H1 (cell line): ENCODE measurements around the gene HHAT. TPM values are rescaled to one million over a fixed set of nuclear protein-coding genes. Genes with fewer than 3 reads are reported as not detected.

Experiments used
- CTCF ChIA-PET: fragments of 300-600 bp; sonication (Branson Sonifier 250); formaldehyde crosslinking; loops from one replicate; lab custom pipeline; 2021; ENCODE audit not compliant: partially characterized antibody; lab: Charles Lee
- POLR2A ChIA-PET: fragments of 300-600 bp; sonication (Branson Sonifier 250); formaldehyde crosslinking; loops from one replicate; lab custom pipeline; 2021; ENCODE audit warnings: inconsistent platforms; ENCODE audit not compliant: partially characterized antibody; lab: Charles Lee
- DNase-seq, 2 experiments: peaks; one replicate each; pipeline versions ENCODE4 v3.0.0 to v3.0.0-alpha.2; 2010 to 2022; ENCODE audit warnings: low spot score in 2 of 2, low read depth in 1 of 2, mixed read lengths in 1 of 2
- FAIRE-seq: peaks from 2 replicates; lab custom pipeline; 2011; peaks lifted over from hg19 to GRCh38; lab: Jason Lieb, UNC
- H2AFZ ChIP-seq: 2 replicates; pipeline ENCODE4 v1.8.1; 2012; ENCODE audit warnings: low read length, inconsistent platforms
- H2AK5ac ChIP-seq: 2 replicates; pipeline ENCODE4 v1.6.1; 2013; ENCODE audit warnings: low read depth, low read length
- H2BK120ac ChIP-seq: replicated peaks from 2 replicates; pipeline ENCODE3; 2013; ENCODE audit warnings: low read depth, low read length, inconsistent platforms
- H2BK12ac ChIP-seq: 2 replicates; pipeline ENCODE4 v1.6.1; 2013; ENCODE audit warnings: low read depth, low read length
- H2BK15ac ChIP-seq: 2 replicates; pipeline ENCODE4 v1.6.1; 2013; ENCODE audit warnings: low read length
- H2BK20ac ChIP-seq: 2 replicates; pipeline ENCODE4 v1.6.1; 2013; ENCODE audit warnings: low read length
- H2BK5ac ChIP-seq: 2 replicates; pipeline ENCODE4 v1.6.1; 2013; ENCODE audit warnings: low read depth, low read length
- H3K14ac ChIP-seq: 2 replicates; pipeline ENCODE4 v1.6.1; 2013; ENCODE audit warnings: inconsistent platforms; ENCODE audit not compliant: insufficient read length
- H3K18ac ChIP-seq: 2 replicates; pipeline ENCODE4 v1.6.1; 2013; ENCODE audit warnings: low read length; ENCODE audit errors: extremely low read depth
- H3K23ac ChIP-seq: 2 replicates; pipeline ENCODE4 v1.6.1; 2013; ENCODE audit warnings: inconsistent platforms; ENCODE audit not compliant: insufficient read length
- H3K23me2 ChIP-seq: 2 replicates; pipeline ENCODE4 v1.6.1; 2013; ENCODE audit warnings: low read depth, low read length
- H3K27ac ChIP-seq: 2 replicates; pipeline ENCODE4 v1.6.1; 2011; ENCODE audit warnings: low read depth, low read length, inconsistent platforms
- H3K27me3 ChIP-seq, 4 experiments: replicated peaks in 1 of 4; 1 replicate in 1 of 4; 2 replicates in 3 of 4; pipeline versions ENCODE4 v1.6.1 to v1.8.1; 2011 to 2013; ENCODE audit warnings: low read length in 3 of 4, mild to moderate bottlenecking in 3 of 4, inconsistent platforms in 2 of 4, mixed read lengths in 2 of 4, moderate library complexity in 1 of 4; ENCODE audit not compliant: control insufficient read depth in 3 of 4, insufficient read depth in 3 of 4; ENCODE audit errors: extremely low read depth in 1 of 4
- H3K36me3 ChIP-seq, 4 experiments: 2 replicates each; pipeline versions ENCODE4 v1.6.1 to v1.8.1; 2011 to 2013; ENCODE audit warnings: mild to moderate bottlenecking in 4 of 4, low read length in 3 of 4, moderate library complexity in 2 of 4, control low read depth in 1 of 4, inconsistent platforms in 1 of 4; ENCODE audit not compliant: insufficient read depth in 4 of 4, control insufficient read depth in 2 of 4
- H3K4ac ChIP-seq: replicated peaks from 2 replicates; pipeline ENCODE3; 2013; ENCODE audit warnings: low read length, low read depth, mixed read lengths, inconsistent platforms; ENCODE audit not compliant: insufficient read length
- H3K4me1 ChIP-seq, 4 experiments: replicated peaks in 1 of 4; 1 replicate in 1 of 4; 2 replicates in 3 of 4; pipeline versions ENCODE4 v1.6.1 to v1.8.1; 2011 to 2013; ENCODE audit warnings: low read length in 3 of 4, inconsistent platforms in 2 of 4, mixed read lengths in 1 of 4; ENCODE audit not compliant: insufficient read depth in 4 of 4, control insufficient read depth in 3 of 4
- H3K4me2 ChIP-seq, 2 experiments: 2 replicates each; pipeline versions ENCODE4 v1.6.1 to v1.8.1; 2011 to 2013; ENCODE audit warnings: low read depth in 2 of 2, low read length in 2 of 2, control low read depth in 1 of 2, inconsistent platforms in 1 of 2, mild to moderate bottlenecking in 1 of 2; ENCODE audit not compliant: insufficient read depth in 1 of 2
- H3K4me3 ChIP-seq, 4 experiments: fragments of 200-600, 300-600 bp in 1 of 4; sonication (generic), shearing (Covaris generic), sonication (Bioruptor Twin) in 1 of 4; 2 replicates each; pipeline versions ENCODE4 v1.5.1 to v1.8.1; 2011 to 2016; ENCODE audit warnings: low read length in 4 of 4, low read depth in 3 of 4, control low read depth in 2 of 4, inconsistent platforms in 2 of 4, mild to moderate bottlenecking in 2 of 4, mixed read lengths in 1 of 4, moderate library complexity in 1 of 4; ENCODE audit not compliant: insufficient read depth in 2 of 4; ENCODE audit errors: extremely low read depth in 1 of 4
- H3K56ac ChIP-seq: replicated peaks from 2 replicates; pipeline ENCODE3; 2013; ENCODE audit warnings: low read depth, mild to moderate bottlenecking, mixed read lengths, low read length, inconsistent platforms; ENCODE audit not compliant: insufficient read length
- H3K79me1 ChIP-seq: 2 replicates; pipeline ENCODE4 v1.6.1; 2013; ENCODE audit warnings: low read depth, low read length, control low read depth
- H3K79me2 ChIP-seq, 2 experiments: 2 replicates each; pipeline versions ENCODE4 v1.6.1 to v1.8.1; 2012 to 2013; ENCODE audit warnings: low read length in 2 of 2, mild to moderate bottlenecking in 2 of 2, inconsistent platforms in 1 of 2; ENCODE audit not compliant: insufficient read depth in 2 of 2, control insufficient read depth in 1 of 2
- H3K9ac ChIP-seq, 4 experiments: replicated peaks in 1 of 4; 1 replicate in 1 of 4; 2 replicates in 3 of 4; pipeline versions ENCODE4 v1.6.1 to v1.8.1; 2011 to 2013; ENCODE audit warnings: low read depth in 3 of 4, low read length in 3 of 4, control low read depth in 2 of 4, mild to moderate bottlenecking in 2 of 4, moderate library complexity in 2 of 4, inconsistent platforms in 1 of 4; ENCODE audit errors: extremely low read depth in 1 of 4
- H3K9me3 ChIP-seq, 2 experiments: 2 replicates each; pipeline versions ENCODE4 v1.6.1 to v1.8.1; 2012 to 2013; ENCODE audit warnings: mild to moderate bottlenecking in 2 of 2, moderate library complexity in 2 of 2, control low read depth in 1 of 2, inconsistent platforms in 1 of 2, low read depth in 1 of 2, low read length in 1 of 2, mixed read lengths in 1 of 2; ENCODE audit not compliant: insufficient read depth in 2 of 2
- H4K20me1 ChIP-seq, 2 experiments: replicated peaks in 1 of 2; 2 replicates each; pipeline versions ENCODE3 to v1.8.1; 2011 to 2013; ENCODE audit warnings: inconsistent platforms in 2 of 2, low read length in 2 of 2, mild to moderate bottlenecking in 1 of 2; ENCODE audit not compliant: insufficient read depth in 2 of 2, control insufficient read depth in 1 of 2
- H4K5ac ChIP-seq: 2 replicates; pipeline ENCODE4 v1.6.1; 2013; ENCODE audit warnings: low read length, low read depth, mixed read lengths, inconsistent platforms; ENCODE audit not compliant: insufficient read length
- H4K8ac ChIP-seq: 2 replicates; pipeline ENCODE4 v1.8.0; 2013; ENCODE audit warnings: mild to moderate bottlenecking, moderate library complexity, low read length, inconsistent platforms; ENCODE audit not compliant: insufficient read depth; ENCODE audit errors: extremely low read depth
- H4K91ac ChIP-seq: replicated peaks from 2 replicates; pipeline ENCODE3; 2013; ENCODE audit warnings: low read length, mixed read lengths, inconsistent platforms; ENCODE audit not compliant: insufficient read length
- CEBPB ChIP-seq: IDR thresholded peaks from 2 replicates; pipeline ENCODE4 v1.6.1; 2012; ENCODE audit warnings: low read depth, low read length
- KDM4A ChIP-seq: IDR thresholded peaks from one replicate; pipeline ENCODE4 v1.7.1; 2012; ENCODE audit warnings: low read depth, mild to moderate bottlenecking, moderate library complexity, low read length, inconsistent platforms; ENCODE audit not compliant: severe bottlenecking
- WGBS, 2 experiments: shearing (Covaris generic) in 1 of 2; methylation state at CpG; one replicate each; pipeline versions ENCODE4 v1.1.6 to v1.1.7; 2013 to 2015; ENCODE audit warnings: low lambda C conversion rate in 2 of 2, mixed read lengths in 2 of 2, inconsistent platforms in 1 of 2, low coverage in 1 of 2, missing lambda C conversion rate in 1 of 2; ENCODE audit not compliant: insufficient replicate concordance in 2 of 2, insufficient coverage in 1 of 2, insufficient read length in 1 of 2; ENCODE audit errors: extremely low coverage in 1 of 2, missing lambda C conversion rate in 1 of 2; 5-methylcytosine and 5-hydroxymethylcytosine counted together
- polyA plus RNA-seq, 7 experiments: library from polyadenylated mRNA; depleted of rRNA in 3 of 7; stranded (reverse) in 5 of 7; unstranded in 2 of 7; fragments of >200 nt in 5 of 7; fragments of 200-250 nt in 2 of 7; gene quantifications; 1 replicate in 5 of 7; 2 replicates in 1 of 7; 4 replicates in 1 of 7; pipeline versions ENCODE4 v1.2.1 to v1.2.3, GENCODE V29; 2011 to 2013; ENCODE audit warnings: missing spikeins in 2 of 7, mixed read lengths in 2 of 7
- total RNA-seq: library from RNA; stranded (reverse); fragmentation: NEBNext Ultra II Directional; extraction: Animal tissue kit (Norgen Biotek cat#: 25700); gene quantifications from 2 replicates; pipeline ENCODE4 v1.2.1, GENCODE V29; 2021

Gene HHAT
- total and polyA plus RNA-seq, 2 of the 8 experiments (the other 6 are each of a cell fraction or from before 2014, with no cell fraction given): 0.15 to 0.51 TPM

GRCh38 chr1:210655511-210655910, 326.8 kb downstream of the HHAT start:
- POLR2A ChIA-PET: no interaction called here
- Histone ChIP-seq H3K79me2 (no peaks in the 10 kb centered on the region), H3K4ac (no peak overlapping the region), H2BK5ac (no peak overlapping the region), H3K14ac (no peak overlapping the region), H2BK12ac (no peak overlapping the region), H3K79me1 (no peaks in the 10 kb centered on the region; the same call in 1 of the 2 replicates), H2AK5ac (no peak overlapping the region), H3K27me3 (no peaks in the 10 kb centered on the region), H3K4me2 (no peak overlapping the region), H4K20me1 (peaks cover 0 to 2% of the 10 kb centered on the region in 2 experiments), H3K9ac (no peak overlapping the region), H3K4me3 (no peak overlapping the region)
- no peak for DNase-seq
- TF ChIP-seq KDM4A (no peak), CEBPB (no peak)
- TF ChIP-seq, all 59 proteins: peak for 0
- Histone ChIP-seq H2BK15ac (no peak overlapping the region), H3K36me3 (no peaks in the 10 kb centered on the region), H3K27ac (no peak overlapping the region), H3K18ac (no peak overlapping the region), H3K4me1 (0 out of 7 replicates have a peak, but pooled peaks cover 0 to 2% (median 0%) of the 10 kb centered on the region in 4 experiments), H3K23me2 (peaks cover 5% of the 10 kb centered on the region; the same call in 1 of the 2 replicates), H3K23ac (no peak overlapping the region), H4K5ac (no peak overlapping the region), H3K56ac (no peak overlapping the region), H2BK120ac (no peak overlapping the region), H4K8ac (no peak overlapping the region), H2BK20ac (no peak overlapping the region), H3K9me3 (peaks cover 0 to 5% of the 10 kb centered on the region in 2 experiments; a peak in 1 of 4 replicates), H4K91ac (no peak overlapping the region), H2AFZ (0 out of 2 replicates have a peak overlapping the region, but pooled peaks have one; percentile 44)
- no peak for FAIRE-seq
- 88% methylated on average over 7 of the region's 7 CpGs; no CpG with 5 or more reads in 1 of the 2 experiments for WGBS, 2 experiments
- CTCF ChIA-PET: interaction anchor here (0.9 to 1.1 kb wide), 2 partner anchors 11 to 24 kb away, joined by 3 to 4 read pairs; no protein-coding TSS in a partner anchor
